HepG2 (cell line): ENCODE data around the gene BCL2L11. TPM values are rescaled to one million over a fixed set of nuclear protein-coding genes. Genes with fewer than 3 reads are reported as not detected.

ENCODE experiments used
- ADNP ChIP-seq: sonication (generic); formaldehyde crosslinking; IDR thresholded peaks from 2 replicates; pipeline ENCODE4 v1.4.0; 2020; ENCODE audit warnings: missing genetic modification reagents
- AHR ChIP-seq: IDR thresholded peaks from 2 replicates; pipeline ENCODE4 v1.6.1; 2018; ENCODE audit warnings: missing genetic modification reagents, missing compliant biosample characterization
- ATM ChIP-seq: fragments of 450-650 bp; IDR thresholded peaks from 2 replicates; pipeline ENCODE4 v1.7.1; 2017; ENCODE audit warnings: mild to moderate bottlenecking, borderline replicate concordance
- ATRX ChIP-seq: sonication (generic); formaldehyde crosslinking; IDR thresholded peaks from 2 replicates; pipeline ENCODE4 v1.4.0; 2020; ENCODE audit warnings: missing genetic modification reagents, borderline replicate concordance
- HCFC1 ChIP-seq: fragments of 150-350 bp; IDR thresholded peaks from 2 replicates; pipeline ENCODE4 v1.6.1; 2014; ENCODE audit warnings: low read depth, low read length
- HNF1B ChIP-seq: sonication (generic); formaldehyde crosslinking; IDR thresholded peaks from 2 replicates; pipeline ENCODE4 v1.5.1; 2020; ENCODE audit warnings: mild to moderate bottlenecking, moderate library complexity, missing genetic modification reagents
- HOXA7 ChIP-seq: sonication (generic); formaldehyde crosslinking; IDR thresholded peaks from 2 replicates; pipeline ENCODE4 v1.8.1; 2022; ENCODE audit warnings: mild to moderate bottlenecking, missing genetic modification reagents, moderate library complexity
- KLF9 ChIP-seq: IDR thresholded peaks from 2 replicates; pipeline ENCODE4 v1.6.1; 2016; ENCODE audit warnings: low read depth
- MED13 ChIP-seq: sonication (generic); formaldehyde crosslinking; IDR thresholded peaks from 2 replicates; pipeline ENCODE4 v1.5.0; 2020; ENCODE audit warnings: missing genetic modification reagents
- MTA1 ChIP-seq: sonication (generic); formaldehyde crosslinking; IDR thresholded peaks from 2 replicates; pipeline ENCODE4 v1.4.0; 2020; ENCODE audit warnings: missing genetic modification reagents, mild to moderate bottlenecking, borderline replicate concordance
- MXD4 ChIP-seq: IDR thresholded peaks from 2 replicates; pipeline ENCODE4 v1.6.1; 2016; ENCODE audit warnings: mild to moderate bottlenecking, missing biosample characterization, missing genetic modification reagents
- NAIF1 ChIP-seq: sonication (generic); formaldehyde crosslinking; IDR thresholded peaks from 2 replicates; pipeline ENCODE4 v1.5.0; 2020; ENCODE audit warnings: mild to moderate bottlenecking, missing genetic modification reagents, borderline replicate concordance
- NFYC ChIP-seq: IDR thresholded peaks from 2 replicates; pipeline ENCODE4 v1.6.1; 2016; ENCODE audit warnings: missing genetic modification reagents, missing compliant biosample characterization
- ONECUT2 ChIP-seq: sonication (generic); formaldehyde crosslinking; IDR thresholded peaks from 2 replicates; pipeline ENCODE4 v1.4.0; 2020; ENCODE audit warnings: missing genetic modification reagents
- SYNCRIP ChIP-seq: fragments of 200-400 bp; formaldehyde crosslinking; IDR thresholded peaks from 2 replicates; pipeline ENCODE4 v1.6.1; 2018; ENCODE audit warnings: mild to moderate bottlenecking, low read depth, low read length; ENCODE audit not compliant: insufficient read depth
- ZBTB39 ChIP-seq: sonication (generic); formaldehyde crosslinking; IDR thresholded peaks from 2 replicates; pipeline ENCODE4 v1.5.0; 2020; ENCODE audit warnings: missing genetic modification reagents
- ZMAT3 ChIP-seq: sonication (generic); formaldehyde crosslinking; conservative IDR thresholded peaks from 2 replicates; pipeline ENCODE4 v1.7.0; 2021; ENCODE audit warnings: missing genetic modification reagents
- ZNF180 ChIP-seq: sonication (generic); formaldehyde crosslinking; IDR thresholded peaks from 2 replicates; pipeline ENCODE4 v1.4.0; 2020; ENCODE audit warnings: low read depth, missing genetic modification reagents, borderline replicate concordance
- ZNF350 ChIP-seq: sonication (generic); formaldehyde crosslinking; IDR thresholded peaks from 2 replicates; pipeline ENCODE4 v1.4.0; 2020; ENCODE audit warnings: mild to moderate bottlenecking, low read depth, missing genetic modification reagents, borderline replicate concordance
- ZNF451 ChIP-seq: sonication (generic); formaldehyde crosslinking; IDR thresholded peaks from 2 replicates; pipeline ENCODE4 v1.5.0; 2020; ENCODE audit warnings: mild to moderate bottlenecking, missing genetic modification reagents
- ZNF496 ChIP-seq: sonication (generic); formaldehyde crosslinking; IDR thresholded peaks from 2 replicates; pipeline ENCODE4 v1.8.1; 2023; ENCODE audit warnings: mild to moderate bottlenecking, moderate library complexity, missing genetic modification reagents; ENCODE audit not compliant: insufficient replicate concordance
- ZNF556 ChIP-seq: sonication (generic); formaldehyde crosslinking; IDR thresholded peaks from 2 replicates; pipeline ENCODE4 v1.4.0; 2020; ENCODE audit warnings: mild to moderate bottlenecking, missing genetic modification reagents, borderline replicate concordance
- ZNF580 ChIP-seq: IDR thresholded peaks from 2 replicates; pipeline ENCODE4 v1.6.1; 2016; ENCODE audit warnings: low read depth, borderline replicate concordance
- ZNF598 ChIP-seq: sonication (generic); formaldehyde crosslinking; IDR thresholded peaks from 2 replicates; pipeline ENCODE4 v1.5.1; 2020; ENCODE audit warnings: mild to moderate bottlenecking, missing genetic modification reagents, borderline replicate concordance
- ZNF746 ChIP-seq: sonication (generic); formaldehyde crosslinking; IDR thresholded peaks from 2 replicates; pipeline ENCODE4 v1.8.0; 2022; ENCODE audit warnings: mild to moderate bottlenecking, missing genetic modification reagents
- ZNF749 ChIP-seq: sonication (generic); formaldehyde crosslinking; IDR thresholded peaks from 2 replicates; pipeline ENCODE4 v1.8.0; 2022; ENCODE audit warnings: mild to moderate bottlenecking, missing genetic modification reagents, moderate library complexity, borderline replicate concordance
- ZNF83 ChIP-seq: sonication (generic); formaldehyde crosslinking; IDR thresholded peaks from 2 replicates; pipeline ENCODE4 v1.4.0; 2020; ENCODE audit warnings: missing genetic modification reagents, mild to moderate bottlenecking, borderline replicate concordance
- polyA plus RNA-seq, 8 experiments: library from polyadenylated mRNA; depleted of rRNA in 3 of 8; stranded (reverse) in 7 of 8; unstranded in 1 of 8; fragments of >200 nt; fragmentation: Illumina TruSeq in 4 of 8; extraction: Trizol in 4 of 8; gene quantifications; 2 replicates each; pipeline versions ENCODE4 v1.2.1 to v1.2.3, GENCODE V29; 2011 to 2016; ENCODE audit warnings: low read depth in 4 of 8, missing spikeins in 1 of 8, mixed read lengths in 1 of 8; ENCODE audit not compliant: insufficient read depth in 1 of 8
- total RNA-seq, 5 experiments: library from RNA; depleted of rRNA; stranded (reverse); fragments of >200 nt; fragmentation: Illumina TruSeq; extraction: Trizol; gene quantifications; 2 replicates each; pipeline ENCODE4 v1.2.3, GENCODE V29; 2016; ENCODE audit warnings: low read depth in 1 of 5

Gene BCL2L11
- total and polyA plus RNA-seq, 2 of the 13 experiments (the other 11 are each of a cell fraction or from before 2014, with no cell fraction given) = 6.1 to 9.7 TPM

- peak; percentile 65; the same call in 1 of the 2 replicates for TF ChIP-seq HNF1B
- peak; percentile 96 for TF ChIP-seq MXD4 (CRISPR knock-in tag)
- TF ChIP-seq ZNF556 (CRISPR knock-in tag) = peak; percentile 97
- TF ChIP-seq ZNF598 (CRISPR knock-in tag) = peak; percentile 93
- no peak for TF ChIP-seq SYNCRIP
- 0 out of 2 replicates have a peak, but pooled peaks have one; percentile 79 for TF ChIP-seq ZNF83 (CRISPR knock-in tag)
- peak; percentile 94 for TF ChIP-seq ZNF746
- peak; percentile 95; the same call in 1 of the 2 replicates for TF ChIP-seq ZMAT3 (CRISPR knock-in tag)
- peak; percentile 97; the same call in 1 of the 2 replicates for TF ChIP-seq ZNF749 (CRISPR knock-in tag)
- peak; percentile 49; the same call in 1 of the 2 replicates for TF ChIP-seq KLF9
- peak; percentile 73; the same call in 1 of the 2 replicates for TF ChIP-seq MTA1 (CRISPR knock-in tag)
- TF ChIP-seq ZNF580 = peak; percentile 93; the same call in 1 of the 2 replicates
- TF ChIP-seq ZNF350 (CRISPR knock-in tag) = peak; percentile 43
- TF ChIP-seq ADNP (CRISPR knock-in tag) = no peak; the same call in 1 of the 2 replicates
- no peak; the same call in 1 of the 2 replicates for TF ChIP-seq ZNF180 (CRISPR knock-in tag)
- TF ChIP-seq ZNF496 (CRISPR knock-in tag) = no peak
- no peak for TF ChIP-seq HCFC1
- no peak for TF ChIP-seq HOXA7 (CRISPR knock-in tag)
- no peak for TF ChIP-seq ATM
- peak; percentile 82 for TF ChIP-seq MED13 (CRISPR knock-in tag)
- peak; percentile 62 for TF ChIP-seq NFYC (CRISPR knock-in tag)
- TF ChIP-seq ZNF451 (CRISPR knock-in tag) = peak; percentile 96
- no peak for TF ChIP-seq ATRX (CRISPR knock-in tag)
- peak; percentile 97 for TF ChIP-seq ZBTB39 (CRISPR knock-in tag)
- TF ChIP-seq ONECUT2 (CRISPR knock-in tag) = peak; percentile 38; the same call in 1 of the 2 replicates
- TF ChIP-seq NAIF1 (CRISPR knock-in tag) = peak; percentile 86; the same call in 1 of the 2 replicates
- peak; percentile 88; the same call in 1 of the 2 replicates for TF ChIP-seq AHR (CRISPR knock-in tag)
Measured at GRCh38 chr2:111120253-111121027, at the start of gene BCL2L11 (continued).
